ENCODE measurements around the gene S100A14.
A peak's percentile ranks its signal among the peaks of the same experiment; 100 is the strongest.
"Not testable (repeated sequence)": the region's sequence is repeated elsewhere in the genome, so short reads cannot be mapped to it uniquely, and the experiment has no call there.

S100A14 gene

DNA sequence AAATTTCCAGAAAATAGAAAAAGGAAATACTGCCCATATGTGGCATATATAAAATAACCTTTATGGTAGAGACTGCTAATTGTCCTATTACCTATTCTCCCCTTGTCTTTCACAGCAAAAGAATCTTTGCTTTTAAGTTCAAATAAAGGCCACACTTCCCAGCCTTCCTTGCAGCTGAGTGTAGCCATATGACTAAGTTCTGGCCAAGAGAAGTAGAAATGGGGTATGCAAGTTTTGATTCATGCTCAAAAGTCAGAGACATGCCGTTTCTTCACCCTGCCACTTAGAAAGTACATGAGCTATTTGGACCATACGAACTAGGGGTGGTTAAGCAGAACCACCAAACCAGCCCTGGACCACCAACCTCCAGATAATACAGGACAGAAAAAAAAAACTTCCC, 32.1 kb downstream of the S100A14 start:
- DNase-seq: no peak

DNA sequence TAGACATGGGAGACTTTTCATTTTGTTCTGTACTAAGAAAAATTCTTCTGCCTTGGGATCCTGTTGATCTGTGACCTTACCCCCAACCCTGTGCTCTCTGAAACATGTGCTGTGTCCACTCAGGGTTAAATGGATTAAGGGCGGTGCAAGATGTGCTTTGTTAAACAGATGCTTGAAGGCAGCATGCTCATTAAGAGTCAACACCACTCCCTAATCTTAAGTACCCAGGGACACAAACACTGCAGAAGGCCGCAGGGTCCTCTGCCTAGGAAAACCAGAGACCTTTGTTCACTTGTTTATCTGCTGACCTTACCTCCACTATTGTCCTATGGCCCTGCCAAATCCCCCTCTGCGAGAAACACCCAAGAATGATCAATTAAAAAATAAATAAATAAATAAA, 32.6 kb downstream of the S100A14 start:
- DNase-seq: not testable (repeated sequence)

DNA sequence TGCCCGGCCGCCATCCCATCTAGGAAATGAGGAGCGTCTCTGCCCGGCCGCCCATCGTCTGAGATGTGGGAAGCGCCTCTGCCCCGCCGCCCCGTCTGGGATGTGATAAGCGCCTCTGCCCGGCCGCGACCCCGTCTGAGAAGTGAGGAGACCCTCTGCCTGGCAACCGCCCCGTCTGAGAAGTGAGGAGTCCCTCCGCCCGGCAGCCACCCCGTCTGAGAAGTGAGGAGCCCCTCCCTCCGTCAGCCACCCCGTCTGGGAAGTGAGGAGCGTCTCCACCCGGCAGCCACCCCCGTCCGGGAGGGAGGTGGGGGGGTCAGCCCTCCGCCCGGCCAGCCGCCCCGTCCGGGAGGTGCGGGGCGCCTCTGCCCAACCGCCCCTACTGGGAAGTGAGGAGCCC, 33.3 kb downstream of the S100A14 start:
- not testable (repeated sequence) for DNase-seq

DNA sequence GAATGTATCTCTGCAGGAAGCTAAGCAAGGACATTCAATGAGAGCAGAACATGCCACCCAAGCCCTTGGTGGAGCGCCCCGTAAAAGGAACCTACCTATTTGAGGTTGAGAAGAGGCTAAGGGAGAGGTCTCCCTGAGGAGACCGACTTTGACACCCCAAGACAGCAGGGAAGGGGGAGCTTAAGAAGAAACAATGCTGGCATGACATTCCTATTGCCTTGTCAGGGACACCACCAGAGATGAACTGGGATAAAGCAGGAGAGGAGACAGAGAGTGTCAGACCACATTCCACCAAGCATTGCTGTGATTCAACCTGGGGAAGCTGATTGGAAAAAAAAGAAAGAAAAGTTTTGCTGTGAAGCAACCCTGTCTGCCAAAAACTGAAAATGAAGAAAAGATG, 37.2 kb downstream of the S100A14 start:
- no peak for DNase-seq

DNA sequence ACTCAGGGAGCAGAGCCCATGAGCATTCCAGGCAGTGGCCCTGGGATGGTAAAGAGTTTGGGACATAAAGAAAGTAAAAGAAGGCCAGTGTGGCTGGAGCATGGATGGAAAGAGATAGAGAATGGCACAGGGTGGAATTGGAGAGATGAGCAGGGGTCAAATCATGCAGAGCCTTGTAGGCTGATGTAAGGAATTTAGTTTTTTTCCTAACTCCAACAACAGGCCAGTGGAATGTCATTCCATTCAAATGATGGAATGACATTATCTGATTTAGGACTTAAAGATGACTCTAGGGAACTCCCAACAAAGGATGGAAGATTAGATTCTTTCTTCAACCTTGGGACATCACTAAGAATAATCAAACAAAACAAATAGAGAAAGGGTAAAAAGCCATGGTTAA, 37.6 kb downstream of the S100A14 start:
- DNase-seq: no peak

DNA sequence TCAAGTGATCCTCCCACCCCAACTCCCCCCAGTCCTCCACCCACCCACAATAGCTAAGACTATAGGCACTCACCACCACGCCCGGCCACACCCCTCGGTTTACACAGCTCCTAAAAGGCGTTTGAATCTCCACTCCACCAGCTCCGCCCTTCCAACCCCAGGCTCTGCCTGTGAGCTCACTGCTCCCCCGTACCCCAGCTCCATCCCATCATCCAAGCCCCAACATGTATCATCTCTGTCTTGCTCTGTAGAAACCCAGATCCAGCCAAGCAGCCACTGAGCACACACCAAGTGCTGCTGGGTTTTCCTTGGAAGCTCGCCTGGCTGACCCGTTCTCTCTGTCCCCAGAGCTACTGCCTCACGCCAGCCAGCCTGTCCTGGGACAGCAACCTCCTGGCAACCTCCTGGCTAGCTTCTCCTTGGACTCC, 38.5 kb downstream of the S100A14 start:
- DNase-seq: no peak

DNA sequence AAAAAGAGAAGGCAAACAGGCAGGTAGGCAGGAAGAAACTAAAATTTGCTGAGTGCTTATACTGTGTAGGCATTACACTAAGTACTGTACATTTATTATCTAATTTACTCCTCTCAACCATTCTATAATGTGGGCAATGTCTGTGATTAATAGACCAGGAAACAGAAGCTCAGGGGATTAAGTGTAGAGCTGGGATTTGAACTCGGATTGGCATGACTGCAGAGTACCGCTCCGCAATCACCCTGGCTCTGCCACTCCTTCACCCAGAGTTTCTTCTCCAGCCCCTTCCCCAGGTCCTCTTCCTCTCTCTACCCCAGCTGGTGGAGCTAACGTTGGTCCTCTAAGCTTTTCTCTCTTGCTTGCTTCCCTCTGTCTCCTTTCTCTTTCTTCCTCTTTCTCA, 39.0 kb downstream of the S100A14 start:
- no peak for DNase-seq

DNA sequence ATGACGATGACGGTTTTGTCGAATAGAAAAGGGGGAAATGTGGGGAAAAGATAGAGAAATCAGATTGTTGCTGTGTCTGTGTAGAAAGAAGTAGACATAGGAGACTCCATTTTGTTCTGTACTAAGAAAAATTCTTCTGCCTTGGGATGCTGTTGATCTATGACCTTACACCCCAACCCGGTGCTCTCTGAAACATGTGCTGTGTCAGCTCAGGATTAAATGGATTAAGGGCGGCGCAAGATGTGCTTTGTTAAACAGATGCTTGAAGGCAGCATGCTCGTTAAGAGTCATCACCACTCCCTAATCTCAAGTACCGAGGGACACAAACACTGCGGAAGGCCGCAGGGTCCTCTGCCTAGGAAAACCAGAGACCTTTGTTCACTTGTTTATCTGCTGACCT, 40.6 kb downstream of the S100A14 start:
- DNase-seq: not testable (repeated sequence)

DNA sequence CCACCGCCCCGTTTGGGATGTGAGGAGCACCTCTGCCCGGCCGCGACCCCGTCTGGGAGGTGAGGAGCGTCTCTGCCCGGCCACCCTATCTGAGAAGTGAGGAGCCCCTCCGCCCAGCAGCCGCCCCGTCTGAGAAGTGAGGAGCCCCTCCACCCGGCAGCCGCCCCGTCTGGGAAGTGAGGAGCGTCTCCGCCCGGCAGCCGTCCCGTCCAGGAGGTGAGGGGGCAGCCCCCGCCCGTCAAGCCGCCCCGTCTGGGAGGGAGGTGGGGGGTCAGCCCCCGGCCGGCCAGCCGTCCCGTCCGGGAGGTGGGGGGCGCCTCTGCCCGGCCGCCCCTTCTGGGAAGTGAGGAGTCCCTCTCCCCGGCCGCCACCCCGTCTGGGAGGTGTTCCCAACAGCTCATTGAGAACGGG, 41.0 kb downstream of the S100A14 start:
- not testable (repeated sequence) for DNase-seq

DNA sequence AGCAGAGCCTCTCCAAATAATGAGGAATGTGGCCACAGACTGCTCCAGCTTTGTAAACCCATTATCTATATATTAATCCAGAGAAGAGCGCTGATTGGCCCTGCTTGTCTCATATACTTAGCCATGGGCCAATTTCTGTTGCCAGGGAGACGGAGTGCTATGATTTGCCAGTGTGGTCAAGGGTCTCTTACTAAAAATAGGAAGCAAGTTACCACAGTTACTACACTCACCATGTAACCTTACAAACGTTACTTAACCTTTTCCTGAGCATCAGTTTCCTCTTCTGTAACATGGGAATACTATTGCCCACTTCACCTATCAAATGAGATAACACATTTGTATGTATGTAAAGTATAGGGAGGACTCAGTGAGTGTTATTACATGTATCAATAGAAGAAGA, 42.8 kb downstream of the S100A14 start:
- no peak for DNase-seq

DNA sequence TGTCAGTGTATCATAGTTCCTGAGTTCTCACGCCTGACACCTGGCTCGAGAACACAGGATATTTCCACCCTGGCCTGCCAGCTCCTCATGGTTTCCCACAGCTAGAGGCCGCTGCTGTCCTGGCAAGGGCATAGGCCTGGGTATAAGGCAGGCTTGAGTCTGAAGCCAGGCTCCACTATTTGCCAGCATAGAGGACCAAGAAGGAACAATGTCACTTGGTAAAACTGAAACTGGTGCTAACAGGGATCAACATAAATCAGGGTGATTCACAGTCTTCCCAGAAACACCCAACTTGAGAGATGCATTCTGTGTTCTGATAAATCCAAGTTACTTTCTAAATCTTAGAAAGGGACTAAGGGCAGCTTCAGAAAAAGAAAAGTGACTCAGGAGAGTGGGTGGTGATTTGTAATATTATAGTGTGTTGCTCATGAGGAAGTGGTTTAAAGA, 43.5 kb downstream of the S100A14 start:
- DNase-seq: peak; percentile 64

DNA sequence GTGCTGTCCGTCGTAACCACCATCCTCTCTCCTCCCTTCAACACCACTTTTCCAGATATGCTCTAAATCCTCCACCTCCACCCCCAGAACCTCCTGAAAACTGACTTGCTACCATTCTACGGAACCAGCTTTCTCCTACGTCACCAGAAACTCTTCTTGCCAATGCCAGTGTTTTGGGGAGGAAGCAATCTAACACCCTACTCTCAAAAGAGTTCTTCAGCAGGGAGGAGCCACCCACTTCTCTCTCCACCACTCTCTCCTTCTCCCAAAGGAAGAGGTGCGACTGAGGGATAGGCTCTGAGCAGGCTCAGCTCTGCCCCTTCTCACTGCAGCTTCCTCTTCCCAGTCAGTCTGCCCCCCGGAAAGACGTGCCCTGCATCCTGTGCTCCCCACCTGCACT, 44.4 kb downstream of the S100A14 start:
- no peak for DNase-seq

DNA sequence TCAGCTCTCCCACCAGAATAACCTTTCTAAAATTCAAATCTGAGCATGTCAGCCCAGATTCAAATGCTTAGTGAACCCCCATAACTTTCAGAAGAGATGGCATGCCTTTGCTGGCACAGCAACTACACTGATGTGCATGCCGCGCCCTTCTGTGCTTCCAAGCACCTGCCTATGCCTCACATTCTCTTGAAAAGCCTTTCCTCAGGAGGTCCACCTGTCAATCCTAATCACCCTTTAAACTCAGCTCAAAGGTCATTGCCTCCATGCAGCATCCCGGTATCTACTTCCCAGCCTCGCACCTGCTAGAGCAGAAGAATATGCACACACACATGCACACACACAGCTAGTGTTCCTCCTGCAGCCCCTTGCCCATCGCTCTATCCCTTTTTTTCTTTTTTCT, 45.3 kb downstream of the S100A14 start:
- no peak for DNase-seq

DNA sequence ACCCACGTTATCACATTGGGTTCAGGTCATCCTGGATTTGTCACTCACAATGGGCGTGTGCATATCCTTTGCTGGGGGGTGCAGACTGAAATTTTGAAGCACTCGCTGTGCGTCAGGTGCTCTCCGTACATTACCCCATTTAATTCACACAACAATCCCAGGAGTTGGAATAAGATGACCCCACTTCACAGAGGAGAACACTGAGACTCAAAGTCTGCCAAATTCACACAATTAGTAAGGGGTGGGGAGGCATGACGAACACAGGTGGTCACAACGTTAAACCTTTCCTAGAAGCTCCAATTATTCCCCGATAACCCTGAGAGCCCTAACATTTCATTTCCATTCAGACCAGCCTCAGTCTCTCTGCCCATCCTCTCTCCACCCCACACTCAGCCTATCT, 46.7 kb downstream of the S100A14 start:
- no peak for DNase-seq

DNA sequence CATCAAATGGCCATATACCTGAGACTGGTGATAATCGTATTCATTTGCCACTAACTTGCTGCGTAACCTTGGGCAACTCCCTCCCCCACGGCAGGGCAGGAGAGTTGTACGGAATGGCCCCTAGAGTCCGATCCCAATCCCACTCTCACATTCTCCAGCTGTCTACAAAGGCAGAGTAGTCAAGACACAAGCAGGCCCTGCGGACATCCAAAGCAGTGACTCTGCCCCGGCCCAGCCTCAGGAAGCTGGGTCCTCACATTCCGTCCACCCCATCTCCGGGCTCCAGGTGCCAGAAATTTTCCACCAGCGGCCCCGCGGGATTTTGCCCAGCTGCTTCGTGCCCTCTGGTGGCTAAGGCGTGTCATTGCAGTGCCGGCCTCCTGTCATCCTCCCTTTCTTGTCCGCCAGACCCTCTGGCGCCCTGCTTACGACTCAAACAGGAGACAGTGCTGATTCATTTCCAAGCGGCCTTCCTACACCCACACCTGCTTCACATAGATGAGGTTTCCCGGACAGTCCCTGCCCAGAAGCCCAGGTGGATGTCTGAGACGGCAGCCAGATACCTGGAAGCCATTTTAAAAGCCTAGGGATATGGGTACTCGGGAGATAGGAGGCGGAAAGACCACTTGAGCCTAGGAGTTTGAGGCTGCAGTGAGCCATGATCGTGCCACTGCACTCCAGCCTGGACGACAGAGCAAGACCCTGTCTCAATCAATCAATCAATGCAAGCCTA, 47.6 kb downstream of the S100A14 start:
- peak; percentile 96 for DNase-seq

DNA sequence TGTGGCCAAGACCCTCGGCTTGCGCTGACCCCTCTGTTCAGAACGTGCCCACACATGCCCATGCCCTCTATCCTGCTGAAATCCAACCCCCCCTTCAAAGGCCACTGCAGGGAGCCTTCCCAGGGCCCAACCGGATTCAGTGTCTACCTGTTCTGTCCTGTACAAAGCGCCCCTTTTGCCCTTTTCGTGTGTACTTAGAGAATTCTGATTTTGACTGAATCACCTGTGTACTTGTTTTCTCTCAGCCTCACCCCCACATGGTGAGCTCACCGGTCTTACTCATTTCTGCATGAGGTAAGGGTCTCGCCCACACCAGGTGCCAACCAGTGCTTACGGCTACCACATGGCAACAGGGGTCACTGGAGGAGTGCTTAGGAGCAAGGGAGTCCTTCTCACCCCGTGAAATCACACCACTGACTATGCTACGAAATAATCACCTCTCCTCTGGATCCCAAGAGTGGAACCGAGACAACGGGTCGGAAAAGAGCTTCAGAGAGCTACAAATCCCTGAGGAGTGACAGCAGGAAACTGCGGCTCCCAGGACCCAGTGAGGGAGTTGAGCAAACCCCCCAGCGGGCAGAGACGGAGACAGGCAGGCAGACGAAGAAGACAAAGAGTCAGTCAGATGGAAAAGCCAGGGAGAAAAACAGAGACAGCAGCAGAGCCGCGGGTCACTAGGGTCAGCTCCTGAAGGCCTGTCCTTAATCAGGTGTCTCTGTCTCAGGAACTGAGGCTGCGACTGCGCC, 48.3 kb downstream of the S100A14 start:
- peak; percentile 28 for DNase-seq

DNA sequence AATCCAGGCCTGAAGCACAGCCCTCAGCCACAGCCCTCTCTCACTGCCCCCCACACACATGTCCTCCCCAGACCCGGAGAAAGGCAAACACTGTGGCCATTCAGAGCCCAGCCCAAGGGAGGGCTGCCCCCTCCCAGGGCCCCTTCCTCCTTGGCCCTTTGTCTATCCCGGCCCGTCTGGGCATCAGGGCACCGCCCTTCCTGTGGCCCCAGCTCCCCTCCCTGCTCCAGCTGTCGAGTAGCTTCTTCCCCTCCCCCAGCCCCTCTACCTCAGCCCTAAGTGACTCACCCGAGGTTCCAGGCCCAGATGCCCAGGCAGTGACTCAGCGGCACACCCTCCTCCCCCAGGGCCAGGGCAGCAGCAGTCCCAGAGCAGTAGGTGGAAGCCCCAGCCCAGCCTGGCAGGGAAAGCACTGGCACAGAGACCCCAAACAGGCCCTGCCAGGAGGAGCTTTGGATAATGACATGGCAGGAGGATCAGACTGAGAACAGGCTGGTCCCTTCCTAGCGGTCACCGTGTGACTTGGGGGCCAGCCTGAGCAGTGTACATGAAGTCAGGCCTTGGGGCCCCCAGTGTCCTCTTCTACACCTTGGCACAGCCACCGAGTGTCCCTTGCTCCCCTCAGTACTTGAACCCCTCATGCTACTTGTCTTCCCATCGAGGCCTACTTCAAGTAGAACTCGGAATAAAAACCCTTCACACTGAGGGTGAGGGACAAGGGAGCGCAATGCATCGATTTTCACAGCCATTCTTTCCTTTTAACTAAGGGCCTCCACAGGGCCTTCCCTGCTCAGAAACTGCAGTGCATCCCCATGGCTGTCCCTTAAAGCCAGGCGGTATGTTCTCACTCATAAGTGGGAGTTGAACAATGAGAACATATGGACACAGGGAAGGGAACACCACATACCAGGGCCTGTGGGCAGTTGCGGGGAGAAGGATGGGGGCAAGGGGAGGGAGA, 49.4 kb downstream of the S100A14 start:
- DNase-seq: peak; percentile 93

DNA sequence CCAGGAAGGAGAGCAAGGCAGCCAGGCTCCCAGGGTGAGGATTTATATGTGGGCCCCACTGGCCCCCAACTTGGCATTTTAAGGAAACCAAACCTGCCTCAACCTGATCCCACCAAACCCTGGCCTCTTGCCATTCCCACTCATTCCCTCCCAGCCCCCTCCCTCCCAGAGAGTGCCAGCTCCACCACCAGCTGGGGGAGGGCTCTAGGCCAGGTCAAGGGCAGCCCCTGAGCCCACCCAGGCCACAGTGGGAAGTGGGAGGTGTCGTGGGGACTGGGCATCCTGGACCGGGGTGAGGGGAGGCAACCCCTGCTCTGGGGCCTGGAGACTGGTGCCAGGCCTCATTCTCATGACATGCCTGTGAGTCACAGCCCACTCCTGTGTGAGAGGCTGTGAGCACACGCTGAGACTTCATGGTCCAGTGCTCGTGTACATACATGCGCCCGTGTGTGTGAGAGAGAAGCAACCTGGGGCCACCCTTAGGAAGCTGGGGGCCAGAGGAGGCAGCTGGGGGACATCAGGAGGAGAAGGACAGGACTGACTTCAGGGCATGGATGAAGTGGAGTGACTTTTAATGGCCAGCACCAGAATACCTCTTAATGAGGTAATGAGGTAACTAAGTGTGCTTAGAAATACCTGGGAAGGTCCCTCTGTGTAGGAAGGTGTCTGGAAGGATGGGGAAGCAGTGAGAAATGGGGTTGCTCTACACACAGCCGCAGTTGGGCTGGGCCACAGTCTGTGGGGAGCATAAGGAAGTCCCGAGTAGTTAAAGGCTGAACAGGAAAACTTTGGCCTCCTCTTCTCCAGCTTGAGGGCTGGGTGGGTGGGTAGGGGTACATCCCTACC, 50.4 kb downstream of the S100A14 start, which contains the start of gene S100A2:
S100A2 (minus strand) TSS at position 316 of the 846 bp plus-strand sequence. CDS start 1,967 bp downstream, outside the sequence.
- peak; percentile 97 for DNase-seq

Data from NCI-H345 (cell line).